ENCODE results near the gene ATPAF2.

ATPAF2 gene

GRCh38 chr17:18038861-18039534, at the start of gene ATPAF2, which contains the start of gene GID4:
Gene ATPAF2 (minus strand): TSS chr17:18039168. CDS start chr17:18039013, 155 bp downstream.
Gene GID4 (plus strand): TSS chr17:18039408. CDS start chr17:18039465, 57 bp downstream.
- H3K36me3 ChIP-seq (ENCODE audit: control insufficient read depth, insufficient read depth, low read length), result no peaks in the 10 kb centered on the region
- peaks cover 16% of the 10 kb centered on the region for H3K4me1 ChIP-seq (ENCODE audit: control insufficient read depth, insufficient read depth, low read length)
- no peaks in the 10 kb centered on the region for H3K9me3 ChIP-seq (ENCODE audit: control insufficient read depth, low read length)
- peak within 1 kb of the TSS; percentile 75 for H3K9ac ChIP-seq (ENCODE audit: low read length)
- H3K4me3 ChIP-seq (ENCODE audit: low read length), result peak within 1 kb of the TSS; percentile 53
- H3K27me3 ChIP-seq (ENCODE audit: control insufficient read depth, insufficient read depth, low read length), result no peaks in the 10 kb centered on the region

GRCh38 chr17:18087610-18088491, 48.9 kb upstream of the ATPAF2 start, which contains the start of gene DRG2:
Gene DRG2 (plus strand): TSS chr17:18087948. CDS start chr17:18088024, 76 bp downstream.
- no peaks in the 10 kb centered on the region for H3K9me3 ChIP-seq (ENCODE audit: control insufficient read depth, low read length)
- H3K4me1 ChIP-seq (ENCODE audit: control insufficient read depth, insufficient read depth, low read length), result peaks cover 11% of the 10 kb centered on the region
- H3K36me3 ChIP-seq (ENCODE audit: control insufficient read depth, insufficient read depth, low read length), result no peaks in the 10 kb centered on the region
- no peaks in the 10 kb centered on the region for H3K27me3 ChIP-seq (ENCODE audit: control insufficient read depth, insufficient read depth, low read length)
- H3K4me3 ChIP-seq (ENCODE audit: low read length), result peak within 1 kb of the TSS; percentile 80
- peak within 1 kb of the TSS; percentile 86 for H3K9ac ChIP-seq (ENCODE audit: low read length)

- Histone ChIP-seq H3K4me1 (ENCODE audit: control insufficient read depth, insufficient read depth, low read length) (peaks cover 11% of the 10 kb centered on the region), H3K9ac (ENCODE audit: low read length) (no peak overlapping the region), H3K36me3 (ENCODE audit: control insufficient read depth, insufficient read depth, low read length) (no peaks in the 10 kb centered on the region), H3K27me3 (ENCODE audit: control insufficient read depth, insufficient read depth, low read length) (peaks cover 3% of the 10 kb centered on the region), H3K9me3 (ENCODE audit: control insufficient read depth, low read length) (no peaks in the 10 kb centered on the region), H3K4me3 (ENCODE audit: low read length) (no peak overlapping the region)
These were observed 45.3 kb upstream of the ATPAF2 start for GRCh38 chr17:18084256-18084655.

GRCh38 chr17:18079543-18079942, 40.6 kb upstream of the ATPAF2 start:
- no peaks in the 10 kb centered on the region for H3K4me1 ChIP-seq (ENCODE audit: control insufficient read depth, insufficient read depth, low read length)
- no peaks in the 10 kb centered on the region for H3K9me3 ChIP-seq (ENCODE audit: control insufficient read depth, low read length)
- H3K4me3 ChIP-seq (ENCODE audit: low read length), result no peak overlapping the region
- no peak overlapping the region for H3K9ac ChIP-seq (ENCODE audit: low read length)
- H3K27me3 ChIP-seq (ENCODE audit: control insufficient read depth, insufficient read depth, low read length), result peaks cover 4% of the 10 kb centered on the region
- no peaks in the 10 kb centered on the region for H3K36me3 ChIP-seq (ENCODE audit: control insufficient read depth, insufficient read depth, low read length)

GRCh38 chr17:18076936-18077335, 38.0 kb upstream of the ATPAF2 start:
- Histone ChIP-seq H3K4me1 (ENCODE audit: control insufficient read depth, insufficient read depth, low read length) (no peaks in the 10 kb centered on the region), H3K27me3 (ENCODE audit: control insufficient read depth, insufficient read depth, low read length) (peaks cover 4% of the 10 kb centered on the region), H3K9ac (ENCODE audit: low read length) (no peak overlapping the region), H3K4me3 (ENCODE audit: low read length) (no peak overlapping the region), H3K36me3 (ENCODE audit: control insufficient read depth, insufficient read depth, low read length) (no peaks in the 10 kb centered on the region), H3K9me3 (ENCODE audit: control insufficient read depth, low read length) (no peaks in the 10 kb centered on the region)

- no peak overlapping the region for H3K4me3 ChIP-seq (ENCODE audit: low read length)
- peaks cover 4% of the 10 kb centered on the region for H3K27me3 ChIP-seq (ENCODE audit: control insufficient read depth, insufficient read depth, low read length)
- H3K4me1 ChIP-seq (ENCODE audit: control insufficient read depth, insufficient read depth, low read length), result no peaks in the 10 kb centered on the region
- no peaks in the 10 kb centered on the region for H3K9me3 ChIP-seq (ENCODE audit: control insufficient read depth, low read length)
- peak overlapping the region; percentile 12 for H3K9ac ChIP-seq (ENCODE audit: low read length)
- H3K36me3 ChIP-seq (ENCODE audit: control insufficient read depth, insufficient read depth, low read length), result no peaks in the 10 kb centered on the region
These were observed 35.8 kb upstream of the ATPAF2 start for GRCh38 chr17:18074566-18075272.

- Histone ChIP-seq H3K36me3 (ENCODE audit: control insufficient read depth, insufficient read depth, low read length) (no peaks in the 10 kb centered on the region), H3K4me3 (ENCODE audit: low read length) (no peak overlapping the region), H3K9ac (ENCODE audit: low read length) (no peak overlapping the region), H3K4me1 (ENCODE audit: control insufficient read depth, insufficient read depth, low read length) (no peaks in the 10 kb centered on the region), H3K9me3 (ENCODE audit: control insufficient read depth, low read length) (no peaks in the 10 kb centered on the region), H3K27me3 (ENCODE audit: control insufficient read depth, insufficient read depth, low read length) (no peaks in the 10 kb centered on the region)
These were observed 32.8 kb upstream of the ATPAF2 start for GRCh38 chr17:18071751-18072150.

GRCh38 chr17:18070861-18071340, 31.9 kb upstream of the ATPAF2 start:
- Histone ChIP-seq H3K9ac (ENCODE audit: low read length) (no peak overlapping the region), H3K36me3 (ENCODE audit: control insufficient read depth, insufficient read depth, low read length) (no peaks in the 10 kb centered on the region), H3K4me3 (ENCODE audit: low read length) (no peak overlapping the region), H3K4me1 (ENCODE audit: control insufficient read depth, insufficient read depth, low read length) (no peaks in the 10 kb centered on the region), H3K9me3 (ENCODE audit: control insufficient read depth, low read length) (no peaks in the 10 kb centered on the region), H3K27me3 (ENCODE audit: control insufficient read depth, insufficient read depth, low read length) (no peaks in the 10 kb centered on the region)

- Histone ChIP-seq H3K9me3 (ENCODE audit: control insufficient read depth, low read length) (no peaks in the 10 kb centered on the region), H3K9ac (ENCODE audit: low read length) (no peak overlapping the region), H3K36me3 (ENCODE audit: control insufficient read depth, insufficient read depth, low read length) (no peaks in the 10 kb centered on the region), H3K27me3 (ENCODE audit: control insufficient read depth, insufficient read depth, low read length) (no peaks in the 10 kb centered on the region), H3K4me1 (ENCODE audit: control insufficient read depth, insufficient read depth, low read length) (no peaks in the 10 kb centered on the region), H3K4me3 (ENCODE audit: low read length) (no peak overlapping the region)
These were observed 30.1 kb upstream of the ATPAF2 start for GRCh38 chr17:18069101-18069500.

- Histone ChIP-seq H3K27me3 (ENCODE audit: control insufficient read depth, insufficient read depth, low read length) (no peaks in the 10 kb centered on the region), H3K36me3 (ENCODE audit: control insufficient read depth, insufficient read depth, low read length) (no peaks in the 10 kb centered on the region), H3K9me3 (ENCODE audit: control insufficient read depth, low read length) (no peaks in the 10 kb centered on the region), H3K4me3 (ENCODE audit: low read length) (no peak overlapping the region), H3K4me1 (ENCODE audit: control insufficient read depth, insufficient read depth, low read length) (no peaks in the 10 kb centered on the region), H3K9ac (ENCODE audit: low read length) (no peak overlapping the region)
These were observed 27.9 kb upstream of the ATPAF2 start for GRCh38 chr17:18066866-18067265.

- no peak overlapping the region for H3K9ac ChIP-seq (ENCODE audit: low read length)
- no peaks in the 10 kb centered on the region for H3K36me3 ChIP-seq (ENCODE audit: control insufficient read depth, insufficient read depth, low read length)
- H3K4me3 ChIP-seq (ENCODE audit: low read length), result no peak overlapping the region
- H3K4me1 ChIP-seq (ENCODE audit: control insufficient read depth, insufficient read depth, low read length), result no peaks in the 10 kb centered on the region
- no peaks in the 10 kb centered on the region for H3K9me3 ChIP-seq (ENCODE audit: control insufficient read depth, low read length)
- H3K27me3 ChIP-seq (ENCODE audit: control insufficient read depth, insufficient read depth, low read length), result no peaks in the 10 kb centered on the region
These were observed 26.6 kb upstream of the ATPAF2 start for GRCh38 chr17:18065546-18065945.
